Activated naive CD4-positive, alpha-beta T cell treated with Interleukin-2 at 50 U/mL for 16 hours (primary cell): ENCODE results near the gene CCDC83.
"Not testable (repeated sequence)": the region's sequence is repeated elsewhere in the genome, so short reads cannot be mapped to it uniquely, and the experiment has no call there.

Experiments
- DNase-seq: peaks from one replicate; pipeline ENCODE4 v3.0.0-alpha.2; 2020

Gene CCDC83

DNA sequence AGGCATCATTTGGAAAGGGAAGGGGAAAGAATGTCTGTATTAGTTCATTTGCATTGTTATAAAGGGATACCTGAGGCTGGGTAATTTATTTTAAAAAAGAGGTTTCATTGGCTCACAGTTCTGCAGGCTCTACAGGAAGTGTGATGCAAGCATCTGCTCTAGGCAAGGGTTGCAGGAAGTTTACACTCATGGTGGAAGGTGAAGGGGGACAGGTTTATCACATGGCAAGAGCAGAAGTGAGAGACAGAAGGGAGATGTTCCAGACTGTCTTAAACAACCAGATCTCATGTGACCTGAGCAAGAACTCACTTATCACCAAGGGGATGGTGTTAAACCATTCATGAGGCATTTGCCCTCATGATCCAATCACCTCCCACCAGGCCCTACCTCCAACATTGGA is 90.6 kb downstream of the CCDC83 start:
- no peak for DNase-seq

DNA sequence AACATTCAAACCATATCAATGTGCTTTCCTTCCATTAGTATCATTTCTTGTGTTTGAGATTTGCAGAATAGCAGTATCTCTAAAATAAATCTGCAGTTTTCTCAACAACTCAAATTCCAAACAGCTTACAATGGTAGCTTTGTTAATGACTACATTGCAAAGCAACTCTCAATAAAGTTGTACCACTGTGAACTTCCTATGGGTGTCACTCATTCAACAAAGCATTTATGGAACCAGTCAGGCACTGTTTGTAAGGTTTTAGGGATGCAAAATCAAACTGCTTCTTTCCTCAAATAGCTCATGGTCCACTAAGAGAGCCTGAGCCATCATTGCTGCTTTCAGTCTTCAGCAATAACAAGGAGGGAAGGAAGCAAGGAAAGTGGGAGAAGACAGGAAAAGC is 91.0 kb downstream of the CCDC83 start:
- DNase-seq, result no peak

DNA sequence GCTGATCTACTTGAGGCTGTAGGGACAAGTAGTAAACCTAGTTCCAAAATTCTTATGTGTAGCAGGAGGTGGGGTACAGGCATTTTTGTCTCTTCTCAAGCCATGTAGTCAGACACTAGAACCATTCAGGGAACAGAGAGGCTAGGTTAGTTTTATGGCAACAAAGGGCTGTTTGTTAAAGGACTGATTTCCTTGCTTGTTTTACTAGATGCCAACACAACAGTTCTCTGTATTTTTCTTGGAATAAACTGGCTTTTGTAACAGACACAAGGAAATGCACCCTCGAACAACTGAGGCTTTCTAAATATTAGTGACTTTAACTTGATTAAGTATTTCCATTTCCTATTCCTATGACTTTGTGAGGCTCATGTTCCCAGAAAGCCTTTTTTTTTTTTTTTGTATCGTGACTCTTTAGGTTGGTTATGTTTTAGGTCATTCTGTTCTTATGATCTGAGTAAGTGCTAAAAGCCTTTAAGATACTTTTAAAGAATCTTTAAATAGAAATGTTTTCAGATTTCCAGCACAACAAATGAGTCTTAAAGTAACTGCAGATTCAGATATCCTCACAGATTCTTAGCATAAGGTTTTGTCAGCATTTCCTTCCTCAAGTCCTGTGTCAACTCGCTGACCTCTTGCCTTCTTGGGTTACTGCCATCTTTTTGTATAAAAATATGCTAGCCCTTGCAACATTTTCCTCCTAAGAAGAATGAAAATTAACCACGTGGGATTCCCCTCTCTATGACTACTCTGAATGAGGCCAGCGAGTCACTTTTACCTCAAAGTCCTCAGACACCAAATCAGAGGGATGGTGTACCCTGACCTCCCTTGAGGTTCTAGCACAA is 92.5 kb downstream of the CCDC83 start:
- DNase-seq, result no peak

DNA sequence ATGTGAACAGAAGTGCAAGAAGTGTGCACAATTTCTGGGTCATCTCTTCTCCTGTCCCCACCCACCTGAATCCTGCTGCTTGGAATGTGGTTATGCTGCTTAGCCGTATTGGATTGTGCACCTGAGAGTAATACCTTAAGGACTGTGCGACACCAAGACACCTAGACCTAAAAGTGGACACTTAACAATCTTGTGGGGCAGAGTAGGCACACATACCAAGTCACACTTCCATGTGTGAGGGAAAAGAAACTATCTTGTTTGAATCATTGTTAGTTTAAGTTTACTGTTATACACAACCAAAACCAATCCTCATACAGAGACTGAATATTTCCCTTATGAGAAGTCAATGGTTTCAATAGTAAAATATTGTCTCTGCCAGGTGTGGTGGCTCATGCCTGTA is 93.7 kb downstream of the CCDC83 start:
- no peak for DNase-seq

DNA sequence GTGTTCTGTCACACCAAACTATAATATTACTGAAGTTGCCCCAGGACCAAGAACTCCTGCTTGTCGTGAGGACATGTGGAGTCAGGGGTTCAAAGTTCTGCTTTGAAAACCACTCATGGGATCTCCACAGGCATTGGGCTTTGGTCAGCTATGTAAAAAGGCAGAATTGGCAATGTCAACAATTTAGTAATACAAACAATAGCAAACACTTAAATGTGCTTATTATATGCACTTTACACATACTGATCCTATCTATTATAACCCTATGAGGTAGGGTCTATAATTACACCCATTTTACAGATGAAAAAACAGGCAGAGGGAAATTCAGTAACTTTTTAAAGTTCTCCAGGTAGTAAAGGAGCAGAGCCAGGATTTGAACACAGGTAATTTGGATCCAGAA is 94.6 kb downstream of the CCDC83 start:
- DNase-seq, result no peak

DNA sequence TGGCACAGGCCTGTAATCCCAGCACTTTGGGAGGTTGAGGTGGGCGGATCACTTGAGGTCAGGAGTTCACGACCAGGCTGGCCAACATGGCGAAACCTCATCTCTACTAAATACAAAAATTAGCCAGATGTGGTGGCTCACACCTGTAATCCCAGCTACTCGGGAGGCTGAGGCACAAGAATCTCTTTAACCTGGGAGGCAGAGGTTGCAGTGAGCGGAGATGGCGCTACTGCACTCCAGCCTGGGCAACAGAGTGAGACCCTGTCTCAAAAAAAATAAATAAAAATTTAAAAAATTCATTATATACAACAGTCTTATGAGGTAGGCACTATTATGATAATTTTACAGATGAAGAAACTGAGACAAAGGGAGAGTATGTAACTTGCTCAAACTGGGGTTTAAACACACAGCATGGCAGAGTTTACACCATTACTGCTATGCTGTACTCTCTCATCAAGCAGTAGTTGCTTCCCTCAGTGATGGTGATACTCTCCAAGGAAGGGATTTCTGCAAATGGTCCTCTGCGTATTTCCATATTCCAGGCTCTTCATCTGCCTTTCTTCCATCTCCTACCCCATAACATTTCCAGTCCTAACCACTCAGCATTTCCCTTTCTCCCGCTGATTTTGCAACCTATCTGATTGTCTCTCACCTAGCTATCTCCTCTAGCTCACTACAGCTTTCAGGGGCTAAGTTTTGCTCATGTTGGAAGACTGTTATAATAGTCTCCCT is 95.3 kb downstream of the CCDC83 start:
- DNase-seq, result no peak

DNA sequence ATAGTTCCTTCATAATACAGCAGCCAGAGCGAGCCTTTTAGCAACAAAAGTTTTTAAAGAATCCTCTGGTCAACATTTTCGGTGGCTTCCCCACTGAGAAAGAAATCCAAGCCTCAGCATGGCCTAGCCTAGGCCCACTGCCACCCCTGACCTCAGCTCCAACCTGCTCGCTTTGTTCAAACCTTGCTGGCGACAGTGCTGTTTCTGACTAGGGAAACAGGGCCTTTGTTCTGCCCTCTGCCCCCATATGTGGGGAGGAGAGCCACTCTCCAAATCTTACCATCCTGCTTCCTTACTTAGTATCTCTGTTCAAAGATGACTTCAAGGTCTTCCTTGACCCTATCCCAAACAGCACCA is 95.8 kb downstream of the CCDC83 start:
- no peak for DNase-seq

DNA sequence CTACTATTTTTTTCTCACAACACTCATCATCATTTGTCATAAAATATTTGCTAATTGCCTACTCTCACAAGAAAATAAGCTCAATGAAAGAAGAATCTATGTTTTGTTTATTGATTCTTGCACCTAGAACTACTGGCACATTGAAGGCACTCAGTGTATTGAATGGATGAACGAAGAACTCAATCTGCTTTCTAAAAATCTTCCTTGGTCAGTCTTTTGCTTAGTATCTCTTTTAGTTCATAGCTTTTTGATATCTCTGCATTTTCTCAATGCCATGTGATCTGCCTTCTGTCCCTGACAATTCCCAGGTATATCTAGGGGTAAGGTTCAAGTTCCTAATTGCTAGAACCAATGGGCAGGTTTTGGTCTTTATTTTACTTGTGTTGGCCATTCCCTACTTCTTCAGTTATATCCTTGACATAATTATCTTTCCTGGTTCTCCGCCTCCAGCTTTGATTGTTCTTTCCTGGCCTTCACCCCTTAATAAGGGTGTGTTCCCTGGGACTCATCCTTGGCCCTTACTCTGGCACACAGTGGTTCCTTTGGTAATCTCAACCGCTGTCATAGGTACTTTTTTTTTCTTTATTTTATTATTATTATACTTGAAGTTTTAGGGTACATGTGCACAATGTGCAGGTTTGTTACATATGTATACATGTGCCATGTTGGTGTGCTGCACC is 96.4 kb downstream of the CCDC83 start:
- DNase-seq, result no peak

DNA sequence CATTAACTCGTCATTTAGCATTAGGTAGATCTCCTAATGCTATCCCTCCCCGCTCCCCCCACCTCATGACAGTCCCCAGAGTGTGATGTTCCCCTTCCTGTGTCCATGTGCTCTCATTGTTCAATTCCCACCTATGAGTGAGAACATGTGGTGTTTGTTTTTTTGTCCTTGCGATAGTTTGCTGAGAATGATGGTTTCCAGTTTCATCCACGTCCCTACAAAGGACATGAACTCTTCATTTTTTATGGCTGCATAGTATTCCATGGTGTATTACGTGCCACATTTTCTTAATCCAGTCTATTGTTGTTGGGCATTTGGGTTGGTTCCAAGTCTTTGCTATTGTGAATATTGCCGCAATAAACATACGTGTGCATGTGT is 96.9 kb downstream of the CCDC83 start:
- not testable (repeated sequence) for DNase-seq

DNA sequence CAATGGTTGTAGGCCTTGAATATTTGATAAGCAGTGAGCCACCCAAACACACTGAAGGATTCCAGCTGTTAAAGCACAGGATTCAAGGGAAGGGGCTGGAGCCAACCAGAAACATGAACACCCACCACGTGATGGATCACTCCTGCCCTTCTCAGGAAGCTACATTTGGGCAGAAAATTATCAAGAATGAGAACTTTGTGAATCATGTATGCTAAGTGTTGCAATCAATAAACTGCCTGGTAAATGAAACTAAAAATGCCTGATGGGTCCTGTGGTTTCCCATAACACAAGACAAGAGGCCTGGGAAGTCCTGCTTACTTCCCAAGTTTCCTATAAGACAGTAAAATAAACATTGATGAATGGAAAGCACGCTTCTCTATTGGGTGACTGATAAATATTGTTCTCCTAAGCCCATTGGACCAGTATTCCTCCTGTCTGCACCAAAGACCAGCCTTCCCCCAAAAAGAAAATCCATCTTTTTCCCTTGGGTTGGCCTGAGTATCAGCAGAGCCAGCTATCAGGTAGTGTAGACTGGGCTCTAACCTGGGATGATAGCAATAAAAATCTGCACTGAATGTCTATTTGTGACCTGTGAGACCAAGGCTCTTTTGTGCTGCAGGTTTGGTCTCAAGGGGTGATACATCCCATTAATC is 98.4 kb downstream of the CCDC83 start:
- no peak for DNase-seq

DNA sequence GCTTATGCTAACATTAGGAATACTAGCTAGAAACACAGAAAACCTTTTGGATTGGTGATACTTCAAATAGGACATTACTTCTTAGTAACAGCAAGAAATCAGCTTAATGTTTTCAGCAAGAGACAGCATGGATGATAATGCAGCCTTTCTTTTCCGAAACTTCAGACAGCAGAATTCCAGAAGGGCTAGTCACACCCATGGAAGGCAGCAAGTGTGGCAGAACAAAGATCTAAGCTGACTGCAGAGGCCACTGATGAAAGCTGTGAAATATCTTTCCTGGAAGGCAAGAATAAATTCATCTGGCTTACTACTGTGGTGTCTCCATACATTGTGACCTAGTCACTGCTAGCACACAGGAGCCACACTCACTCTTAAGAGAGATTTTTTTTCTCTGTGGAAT is 100.3 kb downstream of the CCDC83 start:
- DNase-seq, result no peak

DNA sequence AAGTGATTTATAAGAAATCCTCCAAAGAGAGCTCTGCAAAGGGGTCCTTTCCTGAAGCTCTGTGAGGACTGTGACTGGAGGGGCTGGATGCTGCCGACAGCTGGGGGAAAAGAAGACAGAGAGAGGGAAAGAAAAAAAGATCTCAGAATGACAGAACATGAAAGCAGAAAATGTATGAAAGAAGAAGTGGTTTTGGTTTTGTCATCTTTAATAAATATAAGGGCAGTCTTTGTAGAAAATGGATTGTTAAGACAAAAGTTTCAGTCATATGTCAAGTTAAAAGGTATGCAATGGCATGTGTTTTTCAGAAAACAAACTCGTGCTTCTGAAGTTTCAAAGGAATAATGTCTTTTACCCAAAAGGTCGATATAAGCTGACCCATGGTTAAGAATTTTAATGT is 105.5 kb downstream of the CCDC83 start:
- no peak for DNase-seq

DNA sequence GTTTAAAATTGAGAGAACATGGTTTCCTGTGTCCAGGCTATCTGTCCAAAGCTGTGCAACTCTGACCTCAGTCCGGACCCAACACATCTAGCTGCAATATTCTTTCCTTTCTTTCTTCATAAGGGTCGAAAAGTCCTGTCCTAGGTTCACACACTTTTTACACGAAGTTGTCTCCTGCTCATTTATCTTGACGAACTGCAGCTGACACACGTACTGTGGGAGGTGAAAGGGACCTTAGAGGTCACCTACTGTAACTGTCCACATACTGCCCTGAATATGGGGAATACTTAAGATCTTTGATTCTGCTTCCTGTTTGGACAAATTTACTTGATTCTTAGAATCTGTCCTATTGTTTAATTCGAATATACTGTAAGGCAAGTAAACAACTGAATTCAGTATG is 105.9 kb downstream of the CCDC83 start:
- DNase-seq, result no peak

DNA sequence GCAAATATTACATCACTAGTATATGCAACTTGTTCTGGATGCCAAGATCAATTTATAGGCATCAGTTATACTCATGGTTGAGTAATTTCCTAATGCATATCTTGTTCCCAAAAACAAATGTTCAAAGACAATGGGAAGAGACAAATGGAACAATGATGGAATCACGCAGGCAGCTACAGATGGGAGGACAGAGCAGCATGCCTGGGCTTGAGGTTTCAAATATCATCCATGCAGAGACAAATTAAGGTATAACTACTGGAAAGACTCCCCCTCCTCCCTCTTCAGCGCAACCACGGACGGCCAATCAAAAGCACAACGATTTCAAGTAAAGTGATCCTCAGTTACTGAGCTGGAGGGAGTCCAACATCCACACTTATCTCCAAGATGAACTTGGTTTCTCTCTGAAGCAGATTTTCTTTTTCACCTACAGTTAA is 106.8 kb downstream of the CCDC83 start:
- DNase-seq, result no peak

DNA sequence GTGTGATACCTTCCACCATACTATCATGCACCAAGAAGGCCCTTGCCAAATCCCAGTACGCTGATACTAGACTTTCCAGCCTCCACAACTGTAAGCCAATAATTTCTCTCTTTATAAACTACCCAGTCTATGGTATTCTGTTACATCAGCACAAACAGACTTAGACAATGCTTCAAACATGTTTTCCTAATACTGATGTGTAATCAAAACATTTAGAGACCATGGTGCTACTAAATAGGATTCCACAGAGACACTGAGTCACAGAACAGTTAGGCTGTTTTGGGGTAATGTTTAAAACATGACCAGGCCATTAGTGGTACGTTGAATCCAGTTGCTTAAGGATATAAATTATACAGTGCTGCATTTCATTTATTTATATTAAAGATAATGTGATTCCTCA is 110.0 kb downstream of the CCDC83 start:
- no peak for DNase-seq

DNA sequence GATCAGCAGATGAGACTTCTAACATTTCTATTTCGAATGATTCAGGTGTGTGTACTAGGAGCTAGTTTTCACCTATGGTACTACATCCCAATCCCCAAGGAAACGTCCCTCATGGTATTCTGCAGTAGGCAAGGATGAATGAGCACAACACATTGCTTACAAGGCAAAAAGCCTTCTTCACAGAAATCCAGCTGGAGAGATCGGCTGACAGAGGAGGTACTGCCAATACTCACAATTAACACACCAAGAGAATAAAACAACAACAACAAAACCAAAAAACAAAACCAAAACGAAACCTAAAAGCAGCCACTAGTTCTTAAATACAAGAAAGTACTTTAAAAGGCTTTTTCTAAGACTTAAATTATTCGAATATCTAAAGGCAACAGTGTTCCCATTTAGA is 112.3 kb downstream of the CCDC83 start:
- DNase-seq, result no peak
